NB4 (cell line): Measurements from ENCODE around the gene AZIN2.

ENCODE experiments used
- CTCF ChIP-seq: IDR thresholded peaks from one replicate; pipeline ENCODE4 v1.5.1; 2012; ENCODE audit warnings: low read depth, low read length
- MYC ChIP-seq: IDR thresholded peaks from 2 replicates; pipeline ENCODE4 v1.6.1; 2011; ENCODE audit warnings: low read depth, low read length
- POLR2A ChIP-seq: IDR thresholded peaks from 2 replicates; pipeline ENCODE4 v1.6.1; 2011; ENCODE audit warnings: mild to moderate bottlenecking; ENCODE audit not compliant: insufficient read length; ENCODE audit errors: extremely low read depth

- TF ChIP-seq CTCF (no peak), POLR2A (no peak), MYC (no peak)
These were observed 62.2 kb downstream of the AZIN2 start for GRCh38 chr1:33143176-33143575.
